ENCODE measurements around the gene C3orf33. TPM values are rescaled to one million over a fixed set of nuclear protein-coding genes. Genes with fewer than 3 reads are reported as not detected.

C3orf33 gene
- total RNA-seq, 1 experiment from 2014 or later = 2.9 TPM

DNA sequence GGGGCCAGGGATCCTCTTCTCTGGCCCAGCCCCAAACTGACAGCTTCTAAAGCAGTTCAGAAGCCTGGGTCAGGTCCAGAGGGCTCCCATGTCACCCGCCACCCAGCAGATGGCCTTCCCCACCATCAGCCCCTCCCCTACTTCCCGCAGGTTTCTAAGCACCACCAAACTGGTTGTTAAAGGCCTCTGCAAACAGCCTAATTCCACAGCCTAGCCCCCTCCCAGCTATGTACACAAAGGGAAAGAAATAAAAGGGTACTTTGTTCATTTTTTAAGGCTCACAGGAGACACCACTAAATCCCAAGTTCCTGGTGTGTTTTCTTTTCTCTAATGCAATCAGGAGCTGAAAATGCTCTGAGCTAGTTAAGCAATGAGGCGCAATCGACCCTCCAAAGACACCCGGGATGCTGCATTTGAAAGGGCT is 91.8 kb downstream of the C3orf33 start:
- H3K4me2 ChIP-seq (ENCODE audit: insufficient read depth, insufficient read length, low read length) = no peak overlapping the region
- no peak overlapping the region for H3K18ac ChIP-seq (ENCODE audit: insufficient read length, low read depth, low read length)
- H2BK20ac ChIP-seq (ENCODE audit: low read depth, low read length, poor library complexity, severe bottlenecking) = peak overlapping the region; percentile 30
- no peak overlapping the region for H3K4ac ChIP-seq (ENCODE audit: low read depth, low read length)
- no peaks in the 10 kb centered on the region; the same call in 1 of the 2 replicates for H3K4me1 ChIP-seq (ENCODE audit: insufficient read depth, low read length)
- H4K8ac ChIP-seq (replicated peaks; ENCODE audit: insufficient read length, low read depth, low read length) = no peak overlapping the region
- no peak overlapping the region for H3T11ph ChIP-seq (ENCODE audit: low read length)
- H3K9ac ChIP-seq (ENCODE audit: extremely low read depth, insufficient read length, low read length) = no peak overlapping the region
- H3K27ac Mint-ChIP-seq = no peak overlapping the region
- peaks cover 11 to 20% of the 10 kb centered on the region in 2 experiments for H3K9me3 Mint-ChIP-seq
- H3K4me3 Mint-ChIP-seq = no peak overlapping the region
- no peaks in the 10 kb centered on the region for H3K79me2 ChIP-seq (ENCODE audit: insufficient read depth, low read length)
- H2AK5ac ChIP-seq (ENCODE audit: insufficient read length, low read length) = no peak overlapping the region
- no peaks in the 10 kb centered on the region for H4K20me1 ChIP-seq (ENCODE audit: control insufficient read depth, insufficient read depth, insufficient read length)
- H3K23me2 ChIP-seq (ENCODE audit: insufficient read length, low read depth, low read length, poor library complexity, severe bottlenecking) = no peaks in the 10 kb centered on the region
- peaks cover 15% of the 10 kb centered on the region for H3K9me3 ChIP-seq (ENCODE audit: control insufficient read depth, low read depth, low read length)
- H2BK120ac ChIP-seq (ENCODE audit: low read depth, low read length, poor library complexity, severe bottlenecking) = no peak overlapping the region
- H3K36me3 Mint-ChIP-seq (ENCODE audit: insufficient read depth in 1 of 3, low read depth in 3 of 3) = peaks cover 24 to 27% (median 26%) of the 10 kb centered on the region in 3 experiments
- peak; percentile 19; the same call in 1 of the 3 replicates for TF ChIP-seq CTCF (conservative IDR thresholded peaks at IDR 0.05)
- no peak overlapping the region for H2BK5ac ChIP-seq (ENCODE audit: insufficient read length, low read length)
- H2BK12ac ChIP-seq (ENCODE audit: insufficient read length, low read depth, low read length) = no peak overlapping the region
- no peak overlapping the region for H3K14ac ChIP-seq (ENCODE audit: insufficient read depth, low read length)
- no peak overlapping the region for H4K91ac ChIP-seq (ENCODE audit: insufficient read length, low read depth, low read length)
- peaks cover 19 to 20% of the 10 kb centered on the region in 2 experiments for H3K4me1 Mint-ChIP-seq
- H3K27me3 ChIP-seq (ENCODE audit: insufficient read depth, low read length) = no peaks in the 10 kb centered on the region
- H2AFZ ChIP-seq (ENCODE audit: low read length) = no peak overlapping the region
- DNase-seq = peak; percentile 66
- H4K5ac ChIP-seq (ENCODE audit: insufficient read length, low read depth, low read length) = no peak overlapping the region
- no peaks in the 10 kb centered on the region for H3K27me3 Mint-ChIP-seq (ENCODE audit: low read depth)
- no peak overlapping the region for H2BK15ac ChIP-seq (ENCODE audit: low read depth, low read length)
- H3K56ac ChIP-seq (ENCODE audit: insufficient read length, low read depth, low read length) = no peak overlapping the region
- no CpG with 5 or more reads among the region's 5 CpGs for WGBS (ENCODE audit: extremely low coverage, insufficient read length, low lambda C conversion rate)
- no peak overlapping the region for H3K23ac ChIP-seq (ENCODE audit: insufficient read length, low read depth, low read length)
- no peaks in the 10 kb centered on the region for H3K79me1 ChIP-seq (ENCODE audit: insufficient read depth, low read depth, low read length, poor library complexity, severe bottlenecking)
- H3K27ac ChIP-seq (ENCODE audit: insufficient read length, low read depth, low read length) = no peak overlapping the region

Other genes starting within 250 kb of the C3orf33 start
- gene PLCH1, start 61.2 kb downstream of the C3orf33 start, total RNA-seq (2021) = 17.8 and 19.0 TPM in 2 replicates
- 14.7 and 15.0 TPM in 2 replicates for gene SLC33A1, start 48.1 kb upstream of the C3orf33 start, total RNA-seq (2021)
- gene GMPS, start 64.4 kb upstream of the C3orf33 start, total RNA-seq (2021) = 136 and 142 TPM in 2 replicates